Astrocyte (in vitro differentiated cells and primary cell): ENCODE measurements around the gene S100B.

ENCODE experiments used
- EZH2 ChIP-seq: IDR thresholded peaks from 2 replicates; pipeline ENCODE4 v1.6.1; 2012; ENCODE audit warnings: mild to moderate bottlenecking, low read length, inconsistent platforms; ENCODE audit not compliant: insufficient read depth
- TF ChIP-seq, protein P1 (sequence below): IDR thresholded peaks from 2 replicates; pipeline ENCODE4 v1.5.1; 2011; ENCODE audit warnings: low read depth, mild to moderate bottlenecking, inconsistent platforms, low read length, moderate library complexity; ENCODE audit not compliant: insufficient read depth

DNA sequence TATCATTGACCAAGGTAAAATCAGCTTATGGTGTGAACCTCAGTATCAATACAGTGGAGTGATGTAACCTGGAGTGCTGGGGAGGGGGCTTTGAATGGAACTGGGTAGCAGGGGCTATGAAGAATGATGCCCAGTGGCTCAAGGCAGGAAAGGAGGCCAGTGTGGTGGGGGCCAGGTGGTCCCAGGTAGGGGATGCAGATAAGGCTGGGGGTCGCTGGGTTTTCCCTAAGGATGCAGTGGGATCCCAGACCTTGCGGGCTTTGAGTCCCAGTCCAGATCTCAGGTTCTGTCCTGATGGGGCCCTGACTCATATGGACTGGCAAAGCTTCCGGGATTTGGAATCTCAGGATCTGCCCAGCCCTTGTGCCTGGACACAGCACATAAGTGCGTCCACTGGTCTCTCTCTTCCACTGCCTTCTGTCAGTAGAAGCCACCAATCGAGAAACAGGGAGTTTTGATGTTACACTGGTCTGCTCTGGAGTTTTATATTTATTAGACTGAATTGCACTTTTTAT, 52.0 kb downstream of the S100B start:
- TF ChIP-seq, protein P1, sequence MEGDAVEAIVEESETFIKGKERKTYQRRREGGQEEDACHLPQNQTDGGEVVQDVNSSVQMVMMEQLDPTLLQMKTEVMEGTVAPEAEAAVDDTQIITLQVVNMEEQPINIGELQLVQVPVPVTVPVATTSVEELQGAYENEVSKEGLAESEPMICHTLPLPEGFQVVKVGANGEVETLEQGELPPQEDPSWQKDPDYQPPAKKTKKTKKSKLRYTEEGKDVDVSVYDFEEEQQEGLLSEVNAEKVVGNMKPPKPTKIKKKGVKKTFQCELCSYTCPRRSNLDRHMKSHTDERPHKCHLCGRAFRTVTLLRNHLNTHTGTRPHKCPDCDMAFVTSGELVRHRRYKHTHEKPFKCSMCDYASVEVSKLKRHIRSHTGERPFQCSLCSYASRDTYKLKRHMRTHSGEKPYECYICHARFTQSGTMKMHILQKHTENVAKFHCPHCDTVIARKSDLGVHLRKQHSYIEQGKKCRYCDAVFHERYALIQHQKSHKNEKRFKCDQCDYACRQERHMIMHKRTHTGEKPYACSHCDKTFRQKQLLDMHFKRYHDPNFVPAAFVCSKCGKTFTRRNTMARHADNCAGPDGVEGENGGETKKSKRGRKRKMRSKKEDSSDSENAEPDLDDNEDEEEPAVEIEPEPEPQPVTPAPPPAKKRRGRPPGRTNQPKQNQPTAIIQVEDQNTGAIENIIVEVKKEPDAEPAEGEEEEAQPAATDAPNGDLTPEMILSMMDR, result no peak
- TF ChIP-seq EZH2, result no peak
